Neural progenitor cell (in vitro differentiated cells): ENCODE measurements around the gene DESI2. TPM values are rescaled to one million over a fixed set of nuclear protein-coding genes. Genes with fewer than 3 reads are reported as not detected.

Source experiments
- DNase-seq: peaks from one replicate; pipeline ENCODE4 v3.0.0-alpha.2; 2016; ENCODE audit warnings: low spot score
- H2AFZ ChIP-seq: fragments of 200-600 bp; sonication (generic); replicated peaks from 2 replicates; pipeline ENCODE4 v1.6.1; 2016; ENCODE audit warnings: antibody characterized with exemption
- H3F3A ChIP-seq: fragments of 200-600 bp; sonication (generic); 2 replicates; pipeline ENCODE4 v1.6.1; 2016; ENCODE audit warnings: antibody characterized with exemption, low read depth
- H3K27ac ChIP-seq: fragments of 200-600 bp; sonication (generic); 2 replicates; pipeline ENCODE4 v1.5.1; 2016; ENCODE audit warnings: mild to moderate bottlenecking
- H3K27me3 ChIP-seq: fragments of 200-600 bp; sonication (generic); 2 replicates; pipeline ENCODE4 v1.6.1; 2016; ENCODE audit warnings: mild to moderate bottlenecking, moderate library complexity
- H3K36me3 ChIP-seq: fragments of 200-600 bp; sonication (generic); 2 replicates; pipeline ENCODE4 v1.5.1; 2016
- H3K4me1 ChIP-seq: fragments of 200-600 bp; sonication (generic); 2 replicates; pipeline ENCODE4 v1.6.1; 2016; ENCODE audit warnings: mixed run types
- H3K4me2 ChIP-seq: fragments of 200-600 bp; sonication (generic); 2 replicates; pipeline ENCODE4 v1.6.1; 2016
- H3K4me3 ChIP-seq: fragments of 200-600 bp; sonication (generic); 2 replicates; pipeline ENCODE4 v1.5.1; 2016
- H3K79me2 ChIP-seq: fragments of 200-600 bp; sonication (generic); 2 replicates; pipeline ENCODE4 v1.6.1; 2016; ENCODE audit warnings: low read depth
- H3K9ac ChIP-seq: fragments of 200-600 bp; sonication (generic); 2 replicates; pipeline ENCODE4 v1.6.1; 2016
- H3K9me3 ChIP-seq: fragments of 200-600 bp; sonication (generic); 2 replicates; pipeline ENCODE4 v1.5.1; 2016; ENCODE audit warnings: low read depth
- H4K20me1 ChIP-seq: fragments of 200-600 bp; sonication (generic); 2 replicates; pipeline ENCODE4 v1.6.1; 2016; ENCODE audit warnings: low read depth
- H3K27ac Mint-ChIP-seq: 3 replicates; pipeline ENCODE4 v1.8.0; 2021; ENCODE audit warnings: mixed read lengths
- H3K27me3 Mint-ChIP-seq: 2 replicates; pipeline ENCODE4 v1.8.0; 2022; ENCODE audit warnings: low read depth, mild to moderate bottlenecking, inconsistent platforms, moderate library complexity, mixed read lengths; ENCODE audit not compliant: insufficient read depth
- H3K36me3 Mint-ChIP-seq: 3 replicates; pipeline ENCODE4 v1.8.0; 2021; ENCODE audit warnings: mixed read lengths
- H3K4me1 Mint-ChIP-seq: 3 replicates; pipeline ENCODE4 v1.8.0; 2021; ENCODE audit warnings: mixed read lengths
- H3K4me3 Mint-ChIP-seq: 3 replicates; pipeline ENCODE4 v1.8.0; 2021; ENCODE audit warnings: mild to moderate bottlenecking, moderate library complexity, mixed read lengths
- H3K9me3 Mint-ChIP-seq: 3 replicates; pipeline ENCODE4 v1.8.0; 2020; ENCODE audit warnings: mixed read lengths
- EZH2 ChIP-seq: fragments of 200-600 bp; sonication (generic); IDR thresholded peaks from 2 replicates; pipeline ENCODE4 v1.6.1; 2017; ENCODE audit warnings: antibody characterized with exemption, mild to moderate bottlenecking, moderate library complexity
- EZH2phosphoT487 ChIP-seq: fragments of 200-600 bp; sonication (generic); IDR thresholded peaks from 2 replicates; pipeline ENCODE4 v1.6.1; 2017; ENCODE audit warnings: antibody characterized with exemption
- total RNA-seq: library from RNA; depleted of rRNA; stranded (reverse); fragments of >200 nt; gene quantifications from 2 replicates; pipeline ENCODE4 v1.2.3, GENCODE V29; 2015; ENCODE audit warnings: low replicate concordance
- TF ChIP-seq, protein P1 (sequence below): fragments of 200-600 bp; sonication (generic); IDR thresholded peaks from 2 replicates; pipeline ENCODE4 v1.5.1; 2017; ENCODE audit warnings: antibody characterized with exemption, mild to moderate bottlenecking

Gene DESI2
- total RNA-seq, 1 donor from 2014 or later: 110 TPM

DNA sequence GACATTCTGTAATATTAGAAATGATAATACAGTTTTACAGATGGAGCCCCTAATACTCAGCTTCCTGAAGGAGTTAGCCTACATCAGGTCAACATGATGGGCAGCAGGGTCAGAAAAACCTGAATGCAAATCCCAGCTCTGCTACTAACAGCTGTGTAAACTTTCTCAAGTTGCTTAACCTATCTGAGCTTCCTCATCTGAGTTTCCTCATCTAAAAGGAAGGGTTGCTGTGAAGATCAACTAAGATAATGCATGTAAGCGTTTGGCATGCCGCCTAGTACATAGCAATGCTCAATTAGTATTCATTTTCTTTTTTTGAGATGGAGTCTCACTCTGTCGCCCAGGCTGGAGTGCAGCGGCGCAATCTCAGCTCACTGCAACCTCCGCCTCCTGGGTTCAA, 18.4 kb upstream of the DESI2 start:
- Histone ChIP-seq H3K4me3 (no peak overlapping the region), H3K27ac (no peak overlapping the region), H3K9ac (no peak overlapping the region), H3K79me2 (no peaks in the 10 kb centered on the region), H3K27me3 (no peaks in the 10 kb centered on the region), H3K9me3 (no peaks in the 10 kb centered on the region), H3K4me1 (peaks cover 5% of the 10 kb centered on the region), H3F3A (no peaks in the 10 kb centered on the region), H4K20me1 (no peaks in the 10 kb centered on the region), H2AFZ (no peak overlapping the region), H3K36me3 (no peaks in the 10 kb centered on the region), H3K4me2 (no peak overlapping the region)
- Mint-ChIP-seq H3K36me3 (no peaks in the 10 kb centered on the region), H3K27ac (no peak overlapping the region), H3K4me1 (no peaks in the 10 kb centered on the region), H3K4me3 (no peak overlapping the region), H3K27me3 (no peaks in the 10 kb centered on the region), H3K9me3 (peaks cover 7% of the 10 kb centered on the region)
- DNase-seq: no peak
- no peak for TF ChIP-seq EZH2
- no peak for TF ChIP-seq EZH2phosphoT487
- TF ChIP-seq, protein P1, sequence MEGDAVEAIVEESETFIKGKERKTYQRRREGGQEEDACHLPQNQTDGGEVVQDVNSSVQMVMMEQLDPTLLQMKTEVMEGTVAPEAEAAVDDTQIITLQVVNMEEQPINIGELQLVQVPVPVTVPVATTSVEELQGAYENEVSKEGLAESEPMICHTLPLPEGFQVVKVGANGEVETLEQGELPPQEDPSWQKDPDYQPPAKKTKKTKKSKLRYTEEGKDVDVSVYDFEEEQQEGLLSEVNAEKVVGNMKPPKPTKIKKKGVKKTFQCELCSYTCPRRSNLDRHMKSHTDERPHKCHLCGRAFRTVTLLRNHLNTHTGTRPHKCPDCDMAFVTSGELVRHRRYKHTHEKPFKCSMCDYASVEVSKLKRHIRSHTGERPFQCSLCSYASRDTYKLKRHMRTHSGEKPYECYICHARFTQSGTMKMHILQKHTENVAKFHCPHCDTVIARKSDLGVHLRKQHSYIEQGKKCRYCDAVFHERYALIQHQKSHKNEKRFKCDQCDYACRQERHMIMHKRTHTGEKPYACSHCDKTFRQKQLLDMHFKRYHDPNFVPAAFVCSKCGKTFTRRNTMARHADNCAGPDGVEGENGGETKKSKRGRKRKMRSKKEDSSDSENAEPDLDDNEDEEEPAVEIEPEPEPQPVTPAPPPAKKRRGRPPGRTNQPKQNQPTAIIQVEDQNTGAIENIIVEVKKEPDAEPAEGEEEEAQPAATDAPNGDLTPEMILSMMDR: no peak

- H4K20me1 ChIP-seq: no peaks in the 10 kb centered on the region
- no peaks in the 10 kb centered on the region for H3K36me3 ChIP-seq
- H3K79me2 ChIP-seq: no peaks in the 10 kb centered on the region
- H3K4me1 ChIP-seq: peaks cover 5% of the 10 kb centered on the region
- Mint-ChIP-seq H3K27me3 (no peaks in the 10 kb centered on the region), H3K4me1 (no peaks in the 10 kb centered on the region), H3K4me3 (no peak overlapping the region), H3K36me3 (no peaks in the 10 kb centered on the region), H3K9me3 (peaks cover 2% of the 10 kb centered on the region), H3K27ac (no peak overlapping the region)
- DNase-seq: no peak
- H3K27me3 ChIP-seq: no peaks in the 10 kb centered on the region
- no peak overlapping the region for H3K27ac ChIP-seq
- no peaks in the 10 kb centered on the region for H3F3A ChIP-seq
- no peak overlapping the region for H2AFZ ChIP-seq
- H3K4me2 ChIP-seq: no peak overlapping the region
- TF ChIP-seq, protein P1: no peak
- H3K9ac ChIP-seq: no peak overlapping the region
- H3K4me3 ChIP-seq: no peak overlapping the region
- no peaks in the 10 kb centered on the region for H3K9me3 ChIP-seq
Measured at GRCh38 chr1:244636488-244637259, 16.3 kb upstream of the DESI2 start.

- H3K36me3 ChIP-seq: no peaks in the 10 kb centered on the region
- no peaks in the 10 kb centered on the region for H3K27me3 ChIP-seq
- H2AFZ ChIP-seq: no peak overlapping the region
- no peaks in the 10 kb centered on the region for H3K9me3 ChIP-seq
- Mint-ChIP-seq H3K4me3 (no peak overlapping the region), H3K4me1 (no peaks in the 10 kb centered on the region), H3K27ac (no peak overlapping the region), H3K36me3 (no peaks in the 10 kb centered on the region), H3K9me3 (peaks cover 8% of the 10 kb centered on the region), H3K27me3 (no peaks in the 10 kb centered on the region)
- TF ChIP-seq, protein P1: no peak
- TF ChIP-seq EZH2: no peak
- TF ChIP-seq EZH2phosphoT487: no peak
- no peak overlapping the region for H3K9ac ChIP-seq
- no peaks in the 10 kb centered on the region for H3F3A ChIP-seq
- no peaks in the 10 kb centered on the region for H3K79me2 ChIP-seq
- H3K4me2 ChIP-seq: no peak overlapping the region
- no peak overlapping the region for H3K27ac ChIP-seq
- no peak for DNase-seq
- H3K4me3 ChIP-seq: no peak overlapping the region
- peaks cover 5% of the 10 kb centered on the region for H3K4me1 ChIP-seq
- H4K20me1 ChIP-seq: no peaks in the 10 kb centered on the region
Measured at GRCh38 chr1:244639561-244639960, 13.4 kb upstream of the DESI2 start.
